ENCODE data around the gene FAM98B. TPM values are rescaled to one million over a fixed set of nuclear protein-coding genes. Genes with fewer than 3 reads are reported as not detected.

Gene FAM98B
- total RNA-seq, 1 experiment from 2014 or later, result 18.9 TPM

DNA sequence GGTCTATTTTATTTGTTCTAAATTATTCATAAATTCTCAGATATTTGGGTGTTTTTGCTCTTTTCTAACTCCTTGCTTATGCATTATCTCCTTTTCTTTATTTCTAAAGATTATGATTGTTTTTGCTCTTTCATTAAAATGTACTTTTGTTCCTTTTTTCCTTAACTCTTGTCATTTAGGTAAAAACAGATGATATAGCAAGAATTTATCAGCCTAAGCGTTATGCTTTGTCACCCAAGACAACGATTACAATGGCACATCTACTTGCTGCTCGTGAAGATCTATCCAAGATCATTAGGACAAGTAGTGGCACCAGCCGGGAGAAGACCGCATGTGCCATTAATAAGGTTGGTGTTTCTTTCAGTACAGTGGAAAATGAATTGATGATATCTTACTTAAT is 27.2 kb downstream of the FAM98B start:
- H3K9me3 ChIP-seq (ENCODE audit: low read length), result no peaks in the 10 kb centered on the region
- peaks cover 27% of the 10 kb centered on the region for H3K36me3 ChIP-seq (ENCODE audit: insufficient read depth, low read length)
- no peak overlapping the region for H3K4me3 ChIP-seq (ENCODE audit: low read length)
- peaks cover 30% of the 10 kb centered on the region for H3K79me2 ChIP-seq (ENCODE audit: low read length)
- H4K20me1 ChIP-seq (ENCODE audit: insufficient read depth, low read depth, low read length), result no peaks in the 10 kb centered on the region
- H2AFZ ChIP-seq (ENCODE audit: low read length), result no peak overlapping the region
- DNase-seq, result no peak
- H3K4me2 ChIP-seq (ENCODE audit: low read depth, low read length, poor library complexity, severe bottlenecking), result no peak overlapping the region
- peaks cover 8% of the 10 kb centered on the region for H3K4me1 ChIP-seq (ENCODE audit: low read length)
- H3K27me3 ChIP-seq (ENCODE audit: low read length), result no peaks in the 10 kb centered on the region
- no peaks in the 10 kb centered on the region for H3K9me2 ChIP-seq (replicated peaks; ENCODE audit: insufficient read depth, low read length)
- no peak overlapping the region for H3K9ac ChIP-seq (ENCODE audit: low read length)
- no peak overlapping the region for H3K27ac ChIP-seq (ENCODE audit: low read length)

DNA sequence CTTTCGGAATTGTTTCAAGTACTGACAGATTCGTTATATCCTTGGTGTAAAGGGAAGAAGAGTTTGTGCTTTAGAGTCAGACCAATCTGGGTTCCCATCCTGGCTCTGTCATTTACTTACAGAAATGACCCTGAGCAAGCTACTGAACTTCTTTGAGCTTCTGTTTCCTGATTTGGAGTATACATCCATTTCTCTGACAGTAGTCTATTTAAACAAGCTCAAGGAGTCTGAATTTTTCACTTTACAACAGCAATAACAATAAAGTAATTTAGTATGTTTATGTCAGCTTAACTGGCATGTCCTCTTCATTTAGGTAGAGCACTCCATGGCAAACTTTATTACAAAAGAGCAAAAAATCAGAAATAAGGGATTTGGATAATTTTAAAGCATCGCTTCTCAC is 27.8 kb downstream of the FAM98B start:
- H3K4me2 ChIP-seq (ENCODE audit: low read depth, low read length, poor library complexity, severe bottlenecking), result no peak overlapping the region
- H4K20me1 ChIP-seq (ENCODE audit: insufficient read depth, low read depth, low read length), result no peaks in the 10 kb centered on the region
- H3K9me2 ChIP-seq (replicated peaks; ENCODE audit: insufficient read depth, low read length), result no peaks in the 10 kb centered on the region
- no peaks in the 10 kb centered on the region for H3K9me3 ChIP-seq (ENCODE audit: low read length)
- peaks cover 8% of the 10 kb centered on the region for H3K4me1 ChIP-seq (ENCODE audit: low read length)
- no peak for DNase-seq
- H3K4me3 ChIP-seq (ENCODE audit: low read length), result no peak overlapping the region
- no peak overlapping the region for H2AFZ ChIP-seq (ENCODE audit: low read length)
- no peak overlapping the region for H3K9ac ChIP-seq (ENCODE audit: low read length)
- no peak overlapping the region for H3K27ac ChIP-seq (ENCODE audit: low read length)
- H3K27me3 ChIP-seq (ENCODE audit: low read length), result no peaks in the 10 kb centered on the region
- peaks cover 25% of the 10 kb centered on the region for H3K79me2 ChIP-seq (ENCODE audit: low read length)
- H3K36me3 ChIP-seq (ENCODE audit: insufficient read depth, low read length), result peaks cover 33% of the 10 kb centered on the region

DNA sequence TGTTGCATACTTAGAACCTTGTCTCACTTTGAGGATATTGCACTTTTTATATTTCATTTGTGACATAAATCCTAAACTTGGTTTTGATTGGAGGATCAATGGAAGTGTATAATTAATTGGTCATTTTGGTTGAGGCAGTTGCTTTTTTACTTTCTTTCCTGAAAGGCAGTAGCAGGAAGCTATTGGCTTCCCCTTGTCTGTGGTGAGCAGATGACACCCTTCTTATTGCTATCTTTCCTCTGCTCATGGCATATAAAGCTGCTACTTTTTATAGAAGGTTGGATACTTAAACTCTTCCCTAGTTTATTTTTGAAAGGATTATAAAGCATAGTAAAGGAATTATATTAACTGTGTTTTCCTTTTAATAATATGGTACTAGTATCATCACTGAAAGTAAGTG is 28.6 kb downstream of the FAM98B start:
- H3K9ac ChIP-seq (ENCODE audit: low read length), result no peak overlapping the region
- no peak for DNase-seq
- peaks cover 38% of the 10 kb centered on the region for H3K36me3 ChIP-seq (ENCODE audit: insufficient read depth, low read length)
- no peaks in the 10 kb centered on the region for H3K9me3 ChIP-seq (ENCODE audit: low read length)
- H3K4me2 ChIP-seq (ENCODE audit: low read depth, low read length, poor library complexity, severe bottlenecking), result no peak overlapping the region
- H3K79me2 ChIP-seq (ENCODE audit: low read length), result peaks cover 20% of the 10 kb centered on the region
- H3K27me3 ChIP-seq (ENCODE audit: low read length), result no peaks in the 10 kb centered on the region
- H2AFZ ChIP-seq (ENCODE audit: low read length), result no peak overlapping the region
- H3K4me1 ChIP-seq (ENCODE audit: low read length), result peaks cover 10% of the 10 kb centered on the region
- no peak overlapping the region for H3K27ac ChIP-seq (ENCODE audit: low read length)
- H3K9me2 ChIP-seq (replicated peaks; ENCODE audit: insufficient read depth, low read length), result no peaks in the 10 kb centered on the region
- no peaks in the 10 kb centered on the region for H4K20me1 ChIP-seq (ENCODE audit: insufficient read depth, low read depth, low read length)
- H3K4me3 ChIP-seq (ENCODE audit: low read length), result no peak overlapping the region

DNA sequence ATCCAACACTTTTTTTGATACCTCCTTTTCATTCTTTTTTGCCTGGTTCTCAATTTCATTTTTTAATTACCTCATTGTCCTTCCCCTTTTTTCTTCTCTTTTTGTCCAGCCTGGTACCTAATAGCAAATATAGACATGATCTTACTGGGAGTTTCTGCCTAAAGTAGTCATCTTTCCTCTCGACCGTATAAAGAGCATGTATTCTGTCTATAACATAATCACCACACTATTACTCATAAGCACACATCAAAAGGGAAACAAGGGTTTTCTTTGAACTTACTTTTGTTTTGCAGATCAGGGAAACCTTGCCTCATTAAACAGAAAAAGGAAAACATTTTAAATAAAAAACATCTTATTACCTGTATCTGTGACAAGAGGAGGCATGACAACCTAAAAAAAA is 33.0 kb downstream of the FAM98B start:
- Histone ChIP-seq H3K79me2 (ENCODE audit: low read length) (peaks cover 5% of the 10 kb centered on the region; the same call in 1 of the 2 replicates), H3K9ac (ENCODE audit: low read length) (no peak overlapping the region), H3K9me3 (ENCODE audit: low read length) (no peaks in the 10 kb centered on the region), H3K27me3 (ENCODE audit: low read length) (no peaks in the 10 kb centered on the region), H2AFZ (ENCODE audit: low read length) (no peak overlapping the region), H4K20me1 (ENCODE audit: insufficient read depth, low read depth, low read length) (no peaks in the 10 kb centered on the region), H3K4me3 (ENCODE audit: low read length) (no peak overlapping the region), H3K9me2 (replicated peaks; ENCODE audit: insufficient read depth, low read length) (no peaks in the 10 kb centered on the region), H3K4me2 (ENCODE audit: low read depth, low read length, poor library complexity, severe bottlenecking) (no peak overlapping the region), H3K36me3 (ENCODE audit: insufficient read depth, low read length) (peaks cover 45% of the 10 kb centered on the region; the same call in 1 of the 2 replicates), H3K4me1 (ENCODE audit: low read length) (peaks cover 20% of the 10 kb centered on the region), H3K27ac (ENCODE audit: low read length) (no peak overlapping the region)
- DNase-seq, result no peak

DNA sequence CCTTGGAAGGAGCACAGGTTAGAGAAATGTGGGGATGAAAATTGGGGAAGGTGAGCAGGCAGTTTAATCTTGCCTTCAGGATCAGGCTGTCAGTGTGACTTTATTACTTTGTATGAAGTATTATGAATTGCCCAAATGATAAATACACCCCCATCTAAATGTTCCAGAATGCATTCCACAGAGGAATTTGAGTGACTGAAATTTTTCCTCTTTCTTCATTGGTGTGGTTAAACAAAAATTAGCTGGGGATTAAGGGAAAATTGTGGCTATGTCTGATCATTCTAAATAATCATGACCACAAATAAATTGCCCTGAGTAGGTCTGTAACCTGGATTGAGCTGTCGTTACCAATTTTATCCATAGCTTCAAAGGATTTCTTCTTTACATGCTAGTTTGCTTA is 33.5 kb downstream of the FAM98B start:
- no peaks in the 10 kb centered on the region for H3K9me2 ChIP-seq (replicated peaks; ENCODE audit: insufficient read depth, low read length)
- H3K4me3 ChIP-seq (ENCODE audit: low read length), result no peak overlapping the region
- peaks cover 45% of the 10 kb centered on the region; the same call in 1 of the 2 replicates for H3K36me3 ChIP-seq (ENCODE audit: insufficient read depth, low read length)
- DNase-seq, result no peak
- H3K4me2 ChIP-seq (ENCODE audit: low read depth, low read length, poor library complexity, severe bottlenecking), result no peak overlapping the region
- H3K9ac ChIP-seq (ENCODE audit: low read length), result no peak overlapping the region
- peaks cover 20% of the 10 kb centered on the region for H3K4me1 ChIP-seq (ENCODE audit: low read length)
- peaks cover 5% of the 10 kb centered on the region; the same call in 1 of the 2 replicates for H3K79me2 ChIP-seq (ENCODE audit: low read length)
- no peaks in the 10 kb centered on the region for H3K9me3 ChIP-seq (ENCODE audit: low read length)
- no peaks in the 10 kb centered on the region for H4K20me1 ChIP-seq (ENCODE audit: insufficient read depth, low read depth, low read length)
- no peak overlapping the region for H3K27ac ChIP-seq (ENCODE audit: low read length)
- no peaks in the 10 kb centered on the region for H3K27me3 ChIP-seq (ENCODE audit: low read length)
- no peak overlapping the region for H2AFZ ChIP-seq (ENCODE audit: low read length)

DNA sequence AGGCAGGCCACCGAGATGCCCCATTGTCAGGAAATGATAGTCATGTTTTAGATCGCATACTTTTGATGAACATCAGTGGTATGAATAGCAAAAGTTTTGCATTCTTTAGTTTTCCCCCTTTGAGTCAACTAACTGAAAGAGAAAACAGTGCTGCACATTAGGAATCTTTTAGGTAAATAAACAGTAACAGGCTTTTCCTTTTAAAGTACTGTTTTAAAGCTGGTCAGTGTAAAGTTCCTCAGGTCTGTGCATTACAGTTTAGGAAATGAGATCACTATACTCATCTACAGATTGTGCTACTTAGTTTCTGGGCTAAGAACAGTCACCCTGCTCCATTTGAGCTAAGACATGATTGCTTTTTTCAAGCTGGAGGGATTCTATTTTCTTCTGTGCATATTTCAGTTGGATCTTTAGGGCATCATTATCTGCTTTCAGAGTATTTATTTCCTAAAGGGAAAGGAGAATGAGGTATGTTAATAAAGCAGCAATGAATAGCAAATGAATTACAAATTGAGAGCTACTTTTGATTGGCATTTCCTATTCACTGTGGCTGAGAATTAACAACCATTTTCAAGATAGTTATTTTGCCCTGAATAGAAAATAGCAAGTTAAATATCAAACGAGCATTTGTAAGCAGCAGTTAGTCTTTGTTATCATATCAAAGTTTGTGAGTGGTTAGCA is 36.5 kb downstream of the FAM98B start:
- no peak overlapping the region for H3K4me3 ChIP-seq (ENCODE audit: low read length)
- no peak overlapping the region for H3K27ac ChIP-seq (ENCODE audit: low read length)
- H3K79me2 ChIP-seq (ENCODE audit: low read length), result no peaks in the 10 kb centered on the region; the same call in 1 of the 2 replicates
- no peaks in the 10 kb centered on the region for H3K9me2 ChIP-seq (replicated peaks; ENCODE audit: insufficient read depth, low read length)
- no peak overlapping the region for H3K9ac ChIP-seq (ENCODE audit: low read length)
- H3K4me1 ChIP-seq (ENCODE audit: low read length), result peaks cover 17% of the 10 kb centered on the region
- no peak for DNase-seq
- no peaks in the 10 kb centered on the region for H3K27me3 ChIP-seq (ENCODE audit: low read length)
- H3K9me3 ChIP-seq (ENCODE audit: low read length), result no peaks in the 10 kb centered on the region
- H2AFZ ChIP-seq (ENCODE audit: low read length), result no peak overlapping the region
- peaks cover 50% of the 10 kb centered on the region for H3K36me3 ChIP-seq (ENCODE audit: insufficient read depth, low read length)
- H3K4me2 ChIP-seq (ENCODE audit: low read depth, low read length, poor library complexity, severe bottlenecking), result no peak overlapping the region
- no peaks in the 10 kb centered on the region for H4K20me1 ChIP-seq (ENCODE audit: insufficient read depth, low read depth, low read length)

DNA sequence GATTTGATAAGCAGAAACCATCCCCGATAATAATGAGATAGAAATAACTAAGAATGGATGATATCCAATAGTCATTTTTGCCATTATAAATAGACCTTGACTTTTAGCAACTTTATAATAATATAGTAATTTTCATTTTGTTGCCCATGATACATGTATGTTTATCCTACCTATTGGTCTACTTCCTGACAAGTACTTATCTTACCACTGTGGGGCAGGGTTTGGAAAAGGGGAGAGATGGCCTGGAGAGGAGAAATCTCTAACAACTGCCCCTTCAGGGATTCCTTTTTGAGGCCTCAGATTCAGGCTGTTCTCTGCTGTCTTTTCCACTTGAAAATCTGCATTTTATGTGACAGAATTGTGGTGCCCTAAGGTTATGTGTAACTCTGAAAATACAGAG is 42.2 kb downstream of the FAM98B start:
- H3K4me3 ChIP-seq (ENCODE audit: low read length), result no peak overlapping the region
- peaks cover 55% of the 10 kb centered on the region for H3K36me3 ChIP-seq (ENCODE audit: insufficient read depth, low read length)
- H4K20me1 ChIP-seq (ENCODE audit: insufficient read depth, low read depth, low read length), result no peaks in the 10 kb centered on the region
- DNase-seq, result no peak
- H3K27me3 ChIP-seq (ENCODE audit: low read length), result no peaks in the 10 kb centered on the region
- no peak overlapping the region for H3K27ac ChIP-seq (ENCODE audit: low read length)
- H3K9ac ChIP-seq (ENCODE audit: low read length), result no peak overlapping the region
- H3K4me2 ChIP-seq (ENCODE audit: low read depth, low read length, poor library complexity, severe bottlenecking), result no peak overlapping the region
- no peaks in the 10 kb centered on the region for H3K9me3 ChIP-seq (ENCODE audit: low read length)
- no peak overlapping the region for H2AFZ ChIP-seq (ENCODE audit: low read length)
- no peaks in the 10 kb centered on the region for H3K4me1 ChIP-seq (ENCODE audit: low read length)
- no peaks in the 10 kb centered on the region; the same call in 1 of the 2 replicates for H3K79me2 ChIP-seq (ENCODE audit: low read length)
- no peaks in the 10 kb centered on the region for H3K9me2 ChIP-seq (replicated peaks; ENCODE audit: insufficient read depth, low read length)

DNA sequence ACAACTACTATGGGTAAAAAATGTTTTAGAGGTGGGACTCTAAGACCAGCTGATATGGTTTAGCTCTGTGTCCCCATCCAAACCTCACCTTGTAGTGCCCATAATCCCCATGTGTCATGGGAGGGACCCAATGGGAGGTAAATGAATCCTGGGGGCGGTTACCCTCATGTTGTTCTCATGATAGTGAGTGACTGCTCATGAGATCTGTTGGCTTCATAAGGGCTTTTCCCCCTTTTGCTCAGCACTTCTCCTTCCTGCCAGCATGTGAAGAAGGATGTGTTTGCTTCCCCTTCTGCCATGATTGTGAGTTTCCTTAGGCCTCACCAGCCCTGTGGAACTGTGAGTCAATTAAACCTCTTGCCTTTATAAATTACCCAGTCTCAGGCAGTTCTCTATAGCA is 45.7 kb downstream of the FAM98B start:
- no peak overlapping the region for H2AFZ ChIP-seq (ENCODE audit: low read length)
- no peak overlapping the region for H3K4me3 ChIP-seq (ENCODE audit: low read length)
- no peaks in the 10 kb centered on the region for H4K20me1 ChIP-seq (ENCODE audit: insufficient read depth, low read depth, low read length)
- no peak overlapping the region for H3K4me2 ChIP-seq (ENCODE audit: low read depth, low read length, poor library complexity, severe bottlenecking)
- H3K27me3 ChIP-seq (ENCODE audit: low read length), result no peaks in the 10 kb centered on the region
- DNase-seq, result no peak
- no peaks in the 10 kb centered on the region for H3K9me2 ChIP-seq (replicated peaks; ENCODE audit: insufficient read depth, low read length)
- no peaks in the 10 kb centered on the region for H3K9me3 ChIP-seq (ENCODE audit: low read length)
- no peak overlapping the region for H3K9ac ChIP-seq (ENCODE audit: low read length)
- H3K4me1 ChIP-seq (ENCODE audit: low read length), result no peaks in the 10 kb centered on the region
- H3K79me2 ChIP-seq (ENCODE audit: low read length), result no peaks in the 10 kb centered on the region; the same call in 1 of the 2 replicates
- H3K27ac ChIP-seq (ENCODE audit: low read length), result no peak overlapping the region
- peaks cover 74% of the 10 kb centered on the region for H3K36me3 ChIP-seq (ENCODE audit: insufficient read depth, low read length)
